Muscle of leg (tissue), 11 donors: ENCODE measurements around the gene AP2S1. TPM values are rescaled to one million over a fixed set of nuclear protein-coding genes. Genes with fewer than 3 reads are reported as not detected.
"Not testable (repeated sequence)": the region's sequence is repeated elsewhere in the genome, so short reads cannot be mapped to it uniquely, and the experiment has no call there.

Source experiments
- DNase-seq: peaks from one replicate; pipeline ENCODE4 v3.0.0; 2013
- H3K27ac ChIP-seq: one replicate; pipeline ENCODE4 v1.5.1; 2013; ENCODE audit warnings: mild to moderate bottlenecking, low read length, control low read depth
- H3K27me3 ChIP-seq: one replicate; pipeline ENCODE4 v1.6.1; 2013; ENCODE audit warnings: low read length; ENCODE audit not compliant: control insufficient read depth, insufficient read depth
- H3K36me3 ChIP-seq: one replicate; pipeline ENCODE4 v1.6.1; 2013; ENCODE audit warnings: low read length; ENCODE audit not compliant: control insufficient read depth, insufficient read depth
- H3K4me1 ChIP-seq: one replicate; pipeline ENCODE4 v1.6.1; 2013; ENCODE audit warnings: low read length; ENCODE audit not compliant: control insufficient read depth, insufficient read depth
- H3K4me3 ChIP-seq: one replicate; pipeline ENCODE4 v1.5.1; 2013; ENCODE audit warnings: low read length, control low read depth
- H3K9me3 ChIP-seq: replicated peaks from 2 replicates; pipeline ENCODE4 v1.6.1; 2013; ENCODE audit warnings: low read depth, low read length; ENCODE audit not compliant: control insufficient read depth
- WGBS: methylation state at CpG from one replicate; pipeline ENCODE4 v1.1.5; 2013; ENCODE audit warnings: missing lambda C conversion rate; ENCODE audit not compliant: insufficient coverage; 5-methylcytosine and 5-hydroxymethylcytosine counted together
- polyA plus RNA-seq, 8 donors: library from polyadenylated mRNA; unstranded; fragments of 120-200 nt; gene quantifications; one replicate each; pipeline versions ENCODE4 v1.2.1 to v1.2.3, GENCODE V29; 2013; ENCODE audit warnings: inconsistent platforms in 1 of 8, low replicate concordance in 1 of 8; ENCODE audit not compliant: insufficient read length in 8 of 8, insufficient read depth in 1 of 8
- total RNA-seq: library from RNA; stranded (reverse); fragments of 120-200 nt; gene quantifications from one replicate; pipeline ENCODE4 v1.2.4, GENCODE V29; 2013

Gene AP2S1
- total and polyA plus RNA-seq, 9 donors, result 52.8 to 72.3 (median 67.3) TPM

DNA sequence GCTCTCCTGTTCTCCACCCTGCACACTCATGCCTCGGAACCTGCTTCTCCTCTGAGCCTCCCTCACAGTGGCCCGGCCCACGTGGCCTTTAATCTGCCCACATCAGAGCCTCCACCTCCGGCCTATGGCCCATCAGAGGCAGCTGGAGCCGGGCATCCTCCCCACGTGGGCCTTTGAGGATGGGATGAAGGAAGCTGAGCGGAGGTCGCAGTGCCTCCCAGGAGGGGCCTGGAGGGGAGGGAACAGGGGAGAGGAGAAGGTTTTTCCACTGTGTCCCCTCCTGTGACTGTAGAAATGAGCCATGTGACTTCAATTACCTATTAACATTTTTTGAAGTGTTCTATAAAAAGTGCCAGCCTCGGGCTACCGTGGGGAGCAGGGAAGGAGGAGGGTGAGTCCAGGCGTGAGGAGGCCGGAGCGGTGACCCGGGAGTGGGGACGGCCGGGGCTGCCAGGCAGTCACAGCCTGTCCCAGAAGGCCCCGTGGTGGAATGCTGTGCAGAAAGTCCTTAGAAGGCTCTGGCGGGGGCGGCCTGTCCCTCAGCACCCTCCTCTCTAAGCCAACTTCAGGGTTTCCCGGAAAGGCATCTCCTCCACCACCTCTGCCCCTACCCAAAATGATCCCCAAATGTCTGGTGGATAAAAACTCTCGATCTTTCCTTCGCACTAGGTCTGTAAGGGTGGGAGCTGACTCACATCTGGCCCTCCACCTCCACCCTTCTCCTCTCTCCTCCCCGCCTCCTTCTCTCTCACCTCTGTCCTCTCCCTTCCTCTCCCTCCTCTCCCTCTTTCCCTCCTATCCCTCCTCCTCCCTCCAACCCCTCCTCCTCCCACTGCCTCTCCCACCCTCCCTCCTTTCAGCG lies 37.4 kb downstream of the AP2S1 start:
- H3K27me3 ChIP-seq, result no peaks in the 10 kb centered on the region
- no peaks in the 10 kb centered on the region for H3K36me3 ChIP-seq
- peaks cover 6% of the 10 kb centered on the region for H3K4me1 ChIP-seq
- H3K27ac ChIP-seq, result no peak overlapping the region
- H3K4me3 ChIP-seq, result no peak overlapping the region
- no peaks in the 10 kb centered on the region for H3K9me3 ChIP-seq
- no peak for DNase-seq
- WGBS, result 31% methylated on average over 11 of the region's 24 CpGs

GRCh38 chr19:46809534-46810272 lies 40.9 kb downstream of the AP2S1 start:
- Histone ChIP-seq H3K9me3 (no peaks in the 10 kb centered on the region), H3K36me3 (no peaks in the 10 kb centered on the region), H3K4me3 (no peak overlapping the region), H3K4me1 (peaks cover 6% of the 10 kb centered on the region), H3K27me3 (no peaks in the 10 kb centered on the region), H3K27ac (no peak overlapping the region)
- no peak for DNase-seq
- WGBS, result 86% methylated on average over 9 of the region's 13 CpGs

DNA sequence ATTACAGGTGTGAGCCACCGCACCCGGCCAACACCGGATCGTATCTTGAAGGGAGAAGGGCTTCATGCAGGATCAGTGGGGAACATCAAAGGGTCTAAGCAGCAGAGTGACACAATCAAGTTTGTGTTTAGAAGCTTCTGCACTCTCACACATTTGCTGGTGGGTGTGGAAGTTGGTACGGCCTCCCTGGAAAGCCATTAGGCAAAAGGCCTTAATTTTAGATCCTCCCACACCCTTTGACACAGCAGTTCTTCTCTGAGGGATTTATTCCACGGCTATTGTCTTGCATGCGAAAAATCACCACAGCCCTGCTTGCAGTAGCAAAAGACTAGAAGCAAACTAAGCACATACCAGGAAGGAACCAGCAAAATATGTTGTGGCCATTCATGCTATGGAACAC lies 44.0 kb downstream of the AP2S1 start:
- Histone ChIP-seq H3K4me1 (no peaks in the 10 kb centered on the region), H3K27ac (no peak overlapping the region), H3K4me3 (no peak overlapping the region), H3K36me3 (no peaks in the 10 kb centered on the region), H3K9me3 (no peaks in the 10 kb centered on the region), H3K27me3 (no peaks in the 10 kb centered on the region)
- no peak for DNase-seq
- WGBS, result 72% methylated on average over 6 of the region's 7 CpGs

GRCh38 chr19:46804432-46804831 lies 46.2 kb downstream of the AP2S1 start:
- not testable (repeated sequence) for H3K27me3 ChIP-seq, H3K4me1 ChIP-seq, H3K36me3 ChIP-seq, DNase-seq, H3K9me3 ChIP-seq, H3K4me3 ChIP-seq, H3K27ac ChIP-seq
- WGBS, result 87% methylated on average over 3 of the region's 4 CpGs

DNA sequence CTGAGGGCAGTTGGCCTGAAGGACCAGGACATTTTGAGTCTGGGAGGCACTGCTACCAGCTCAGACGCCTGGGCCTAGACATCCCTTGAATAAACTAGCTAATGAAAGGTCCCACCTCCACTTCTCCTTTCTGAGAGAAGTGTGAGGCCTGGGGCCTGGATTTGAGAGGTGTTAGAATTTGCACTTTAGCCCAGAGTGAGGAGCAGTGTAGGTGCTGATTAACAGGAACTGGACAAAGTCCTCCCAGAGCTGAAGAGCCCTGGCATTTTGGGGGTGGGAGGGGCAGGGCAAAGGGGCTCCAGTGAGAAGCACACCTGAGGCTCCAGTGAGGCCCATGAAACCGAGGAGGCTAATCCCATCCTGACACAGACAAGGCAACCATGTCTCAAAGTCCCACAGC lies 47.1 kb downstream of the AP2S1 start:
- H3K9me3 ChIP-seq, result no peaks in the 10 kb centered on the region
- WGBS, result 20% methylated on average over 1 of the region's 2 CpGs

GRCh38 chr19:46802152-46802551 lies 48.5 kb downstream of the AP2S1 start:
- DNase-seq, result no peak
- 83% methylated on average over 3 of the region's 5 CpGs for WGBS
- no peaks in the 10 kb centered on the region for H3K36me3 ChIP-seq
- no peaks in the 10 kb centered on the region for H3K27me3 ChIP-seq
- H3K9me3 ChIP-seq, result no peaks in the 10 kb centered on the region
- no peak overlapping the region for H3K27ac ChIP-seq
- no peaks in the 10 kb centered on the region for H3K4me1 ChIP-seq
- no peak overlapping the region for H3K4me3 ChIP-seq

More for the DNA sequence above, 47.1 kb downstream of the AP2S1 start:
- Histone ChIP-seq H3K27ac (no peak overlapping the region), H3K4me3 (no peak overlapping the region), H3K27me3 (no peaks in the 10 kb centered on the region), H3K4me1 (no peaks in the 10 kb centered on the region), H3K36me3 (no peaks in the 10 kb centered on the region)
- no peak for DNase-seq

GRCh38 chr19:46798713-46799112 lies 51.9 kb downstream of the AP2S1 start:
- H3K9me3 ChIP-seq, result no peaks in the 10 kb centered on the region

GRCh38 chr19:46797881-46798280 lies 52.8 kb downstream of the AP2S1 start:
- Histone ChIP-seq H3K4me1 (peaks cover 12% of the 10 kb centered on the region), H3K36me3 (no peaks in the 10 kb centered on the region), H3K4me3 (no peak overlapping the region), H3K9me3 (no peaks in the 10 kb centered on the region), H3K27me3 (no peaks in the 10 kb centered on the region), H3K27ac (no peak overlapping the region)
- 100% methylated on average over 1 of the region's 1 CpG for WGBS
- no peak for DNase-seq

More at GRCh38 chr19:46798713-46799112, 51.9 kb downstream of the AP2S1 start:
- Histone ChIP-seq H3K27ac (no peak overlapping the region), H3K36me3 (no peaks in the 10 kb centered on the region), H3K4me3 (no peak overlapping the region), H3K27me3 (no peaks in the 10 kb centered on the region), H3K4me1 (peaks cover 12% of the 10 kb centered on the region)
- WGBS, result no CpG with 5 or more reads among the region's 2 CpGs
- DNase-seq, result no peak

DNA sequence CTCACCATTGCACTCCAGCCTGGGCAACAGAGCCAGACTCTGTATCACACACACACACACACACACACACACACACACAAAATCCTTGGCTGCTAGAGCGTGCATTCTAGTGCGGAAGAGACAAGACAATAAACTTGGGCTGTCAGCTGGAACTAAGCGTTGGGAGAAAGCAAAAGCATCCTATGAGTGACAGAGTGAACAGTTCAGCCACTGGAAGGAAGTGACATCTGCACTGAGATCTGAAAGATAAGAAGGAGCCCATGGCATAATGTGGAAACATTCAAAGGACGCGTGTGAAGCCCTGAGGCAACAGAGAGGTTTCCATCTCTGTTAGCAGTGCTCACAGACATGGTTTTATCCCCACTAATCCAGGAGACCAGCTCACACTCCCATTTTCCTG lies 58.7 kb downstream of the AP2S1 start:
- 54% methylated on average over 3 of the region's 5 CpGs for WGBS

GRCh38 chr19:46789371-46789770 lies 61.3 kb downstream of the AP2S1 start:
- Histone ChIP-seq H3K27me3 (no peaks in the 10 kb centered on the region), H3K27ac (no peak overlapping the region), H3K9me3 (no peaks in the 10 kb centered on the region), H3K4me1 (peaks cover 38% of the 10 kb centered on the region), H3K36me3 (no peaks in the 10 kb centered on the region), H3K4me3 (no peak overlapping the region)
- 97% methylated on average over 6 of the region's 8 CpGs for WGBS
- DNase-seq, result no peak

More for the DNA sequence above, 58.7 kb downstream of the AP2S1 start:
- peaks cover 26% of the 10 kb centered on the region for H3K4me1 ChIP-seq
- H3K9me3 ChIP-seq, result no peaks in the 10 kb centered on the region
- no peak for DNase-seq
- no peak overlapping the region for H3K27ac ChIP-seq
- H3K36me3 ChIP-seq, result no peaks in the 10 kb centered on the region
- H3K27me3 ChIP-seq, result no peaks in the 10 kb centered on the region
- H3K4me3 ChIP-seq, result no peak overlapping the region
